Adipose tissue (tissue), 3 donors: ENCODE measurements around the gene ADAMTS16. TPM values are rescaled to one million over a fixed set of nuclear protein-coding genes. Genes with fewer than 3 reads are reported as not detected.

Source experiments
- H3K27ac ChIP-seq: one replicate; pipeline ENCODE4 v1.5.1; 2013; ENCODE audit warnings: low read depth, low read length
- WGBS, 3 donors: extraction: QIAGEN DNeasy Blood & Tissue Kit; methylation state at CpG; one replicate each; pipeline ENCODE4 v1.1.7; 2013; 5-methylcytosine and 5-hydroxymethylcytosine counted together
- polyA plus RNA-seq, 3 donors: library from polyadenylated mRNA; stranded (reverse); fragments of 200-250 nt; gene quantifications; one replicate each; pipeline ENCODE4 v1.2.3, GENCODE V29; 2013
- donor health status: healthy with polysubstance abuse.
- donor health status: Bipolar disorder and iron deficiency.
- donor health status: healthy.

ADAMTS16 gene
- polyA plus RNA-seq, 3 donors = 0.61 to 1.7 (median 1.6) TPM

DNA sequence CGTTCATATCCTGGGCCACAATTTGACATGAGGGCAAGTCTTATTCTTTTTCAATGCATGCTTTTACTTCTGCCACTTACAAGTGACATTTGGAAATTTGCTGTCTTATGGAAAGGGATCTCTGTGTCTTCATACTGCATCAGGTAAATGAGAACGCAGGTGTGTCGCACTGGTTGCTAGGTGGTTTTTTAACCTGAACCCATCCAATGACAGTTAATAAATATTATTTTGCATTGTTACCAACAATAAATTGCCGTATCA lies 1.1 kb downstream of the ADAMTS16 start:
- WGBS, 3 donors = 12 to 30% (median 20%) methylated on average over 4 of the region's 4 CpGs

DNA sequence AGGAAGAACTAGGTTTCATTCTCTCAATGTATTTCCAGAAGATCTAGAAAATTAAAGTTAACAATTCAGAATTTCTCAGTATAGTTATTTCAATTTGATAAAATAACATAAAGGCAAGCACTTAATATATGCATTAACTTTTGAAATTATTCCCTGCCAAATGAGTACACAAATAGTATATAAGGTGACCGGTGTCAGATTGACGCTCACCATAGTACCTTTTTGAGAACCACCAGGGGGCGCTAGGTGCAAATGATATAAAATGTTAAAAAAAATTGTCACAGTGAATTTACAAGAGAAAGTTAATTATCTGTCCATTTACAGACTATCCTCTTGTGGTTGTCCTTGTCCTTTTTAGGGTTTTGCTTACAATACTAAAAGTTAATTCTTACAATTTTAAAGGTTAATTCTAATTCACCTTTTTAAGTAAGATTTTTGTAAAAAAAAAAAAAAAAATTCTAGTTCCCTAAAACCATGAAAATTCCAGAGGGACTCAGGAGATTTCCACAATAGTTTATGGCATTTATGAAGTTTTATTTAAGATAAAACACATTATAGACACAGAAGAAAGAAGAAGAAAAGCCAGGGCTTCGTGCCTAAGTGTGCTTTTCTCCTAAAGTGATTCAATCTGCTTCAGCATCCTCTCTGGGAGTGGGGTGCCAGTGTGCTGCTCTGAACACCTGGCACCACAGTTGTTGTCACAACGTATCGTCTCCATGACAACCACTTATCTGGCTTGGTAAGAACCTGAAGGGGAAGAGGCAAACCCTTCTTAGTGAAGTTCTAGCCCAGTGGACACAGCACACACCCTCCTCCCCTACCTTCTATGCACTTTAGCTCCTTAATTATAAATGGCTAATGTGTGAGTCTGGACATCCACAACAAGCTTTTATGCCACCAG lies 1.7 kb downstream of the ADAMTS16 start:
- 6 to 22% (median 19%) methylated on average over 6 of the region's 6 CpGs for WGBS, 3 donors

More for the DNA sequence above, 1.1 kb downstream of the ADAMTS16 start:
- H3K27ac ChIP-seq = no peak overlapping the region

DNA sequence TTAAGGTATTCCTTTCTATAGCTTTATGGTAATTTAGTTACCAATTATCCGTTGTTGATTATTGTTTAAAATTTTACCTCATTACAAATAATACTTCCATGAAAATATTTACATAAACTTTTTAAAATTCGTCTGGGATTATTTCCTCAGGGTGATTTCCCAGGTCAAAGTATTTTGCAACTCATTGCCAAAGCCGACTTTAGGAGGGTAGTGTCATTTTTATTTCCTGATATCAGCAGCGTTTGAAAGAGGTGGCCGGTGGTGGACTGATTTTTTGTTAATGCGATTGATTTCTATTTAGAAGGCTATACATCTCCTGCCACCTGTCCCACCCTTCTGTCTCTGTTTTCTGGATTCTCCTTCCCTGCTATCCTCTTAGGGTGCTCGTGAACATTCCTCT lies 4.3 kb downstream of the ADAMTS16 start:
- 45 to 78% (median 76%) methylated on average over 7 of the region's 7 CpGs for WGBS, 3 donors
- H3K27ac ChIP-seq = no peak overlapping the region

More for the DNA sequence above, 1.7 kb downstream of the ADAMTS16 start:
- H3K27ac ChIP-seq = no peak overlapping the region

DNA sequence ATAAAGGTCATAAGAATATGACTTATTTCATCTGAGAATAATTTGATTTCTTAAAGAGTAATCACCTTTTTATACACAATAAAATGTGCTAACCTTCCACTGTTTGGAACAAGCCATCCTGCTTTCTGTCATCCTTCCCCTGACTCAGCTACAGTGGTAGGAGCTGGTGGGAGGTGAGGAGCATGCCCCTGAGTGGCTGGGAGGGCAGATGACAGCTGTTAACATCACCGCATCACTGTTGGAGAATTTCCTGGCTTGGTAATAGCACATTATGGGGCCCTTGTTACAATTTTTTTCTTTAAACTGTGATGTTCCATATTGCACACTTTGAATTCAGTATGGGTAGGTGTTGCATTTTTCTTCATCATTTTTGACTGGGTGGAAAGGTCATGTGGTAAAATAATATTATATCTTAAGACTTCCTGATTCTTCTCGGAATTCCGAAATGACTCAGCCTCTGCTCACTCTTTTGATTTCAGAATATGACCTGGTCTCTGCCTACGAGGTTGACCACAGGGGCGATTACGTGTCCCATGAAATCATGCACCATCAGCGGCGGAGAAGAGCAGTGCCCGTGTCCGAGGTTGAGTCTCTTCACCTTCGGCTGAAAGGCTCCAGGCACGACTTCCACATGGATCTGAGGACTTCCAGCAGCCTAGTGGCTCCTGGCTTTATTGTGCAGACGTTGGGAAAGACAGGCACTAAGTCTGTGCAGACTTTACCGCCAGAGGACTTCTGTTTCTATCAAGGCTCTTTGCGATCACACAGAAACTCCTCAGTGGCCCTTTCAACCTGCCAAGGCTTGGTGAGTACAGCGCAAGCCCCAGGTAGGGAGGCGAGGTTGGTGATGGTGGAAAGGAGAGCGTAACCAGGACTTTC lies 5.8 kb downstream of the ADAMTS16 start:
- 80 to 82% (median 81%) methylated on average over 18 of the region's 18 CpGs for WGBS, 3 donors
- no peak overlapping the region for H3K27ac ChIP-seq

DNA sequence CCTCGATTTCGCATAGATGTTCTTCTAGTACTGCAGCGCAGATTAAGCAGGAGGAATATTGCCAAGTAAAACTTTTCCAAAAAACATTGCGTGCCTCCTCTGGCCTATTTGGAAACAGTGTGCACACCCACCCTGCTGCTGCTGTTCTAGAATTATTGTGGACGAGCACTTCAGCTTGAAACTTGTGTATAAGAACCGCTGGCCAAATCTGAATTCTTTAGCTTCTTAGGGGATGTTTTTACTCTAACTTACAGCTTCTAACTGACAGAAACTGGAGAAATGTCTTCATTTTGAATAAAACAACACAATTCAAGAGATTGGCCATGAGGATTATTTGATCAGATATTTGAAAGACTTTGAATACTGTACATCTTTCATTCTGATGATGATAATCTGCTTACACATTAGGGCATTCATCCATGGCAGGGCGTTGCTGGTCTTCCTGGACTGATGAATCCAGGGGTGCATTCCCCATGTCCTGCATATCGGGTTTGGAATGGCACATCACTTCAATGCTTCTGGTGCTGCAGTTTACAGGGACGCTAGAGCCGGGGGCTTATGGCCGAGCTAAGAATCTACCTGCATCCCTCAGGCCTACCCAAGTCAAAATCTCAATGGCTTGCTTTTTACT lies 6.5 kb downstream of the ADAMTS16 start:
- no peak overlapping the region for H3K27ac ChIP-seq
- WGBS, 3 donors = 66 to 70% (median 69%) methylated on average over 11 of the region's 11 CpGs

DNA sequence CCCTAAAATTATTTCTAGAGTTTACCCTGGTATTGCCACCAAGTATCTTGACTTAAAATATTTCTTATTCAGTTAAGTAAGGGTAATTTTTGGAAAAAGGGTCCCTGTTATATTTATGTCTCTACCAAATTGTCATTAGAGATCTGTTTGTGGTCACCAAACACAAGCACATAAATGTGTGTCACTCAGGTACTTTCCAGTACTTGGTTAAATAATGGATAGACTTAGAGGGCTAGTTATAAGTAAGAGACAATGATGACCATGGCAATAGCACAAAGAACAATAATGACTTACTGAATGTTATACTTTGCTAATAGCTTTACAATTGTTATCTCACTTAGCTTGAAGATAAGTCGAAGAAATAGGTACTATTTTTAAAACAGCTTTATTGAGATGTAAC lies 9.0 kb downstream of the ADAMTS16 start:
- no peak overlapping the region for H3K27ac ChIP-seq
- WGBS, 3 donors = 18 to 79% (median 37%) methylated on average over 1 of the region's 1 CpG

DNA sequence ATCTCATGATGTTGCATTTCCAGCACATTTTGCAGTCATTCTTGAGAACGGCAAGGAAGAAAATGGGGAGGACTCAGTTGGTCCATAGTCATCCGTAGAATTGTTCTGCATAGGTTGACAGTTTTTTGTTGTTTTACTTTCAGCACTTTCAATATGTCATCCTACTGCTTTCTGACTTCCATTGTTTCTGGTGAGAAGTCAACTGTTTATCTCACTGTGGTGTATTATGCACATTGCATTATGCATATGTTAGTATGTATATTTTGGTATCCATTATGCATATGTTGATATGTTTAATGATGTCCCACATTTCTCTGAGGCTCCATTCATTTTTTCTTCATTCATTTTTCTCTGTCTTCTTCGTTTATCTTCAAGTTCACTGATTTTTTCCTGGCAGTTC lies 10.5 kb downstream of the ADAMTS16 start:
- no peak overlapping the region for H3K27ac ChIP-seq
- WGBS, 3 donors = 82 to 89% (median 89%) methylated on average over 3 of the region's 3 CpGs

DNA sequence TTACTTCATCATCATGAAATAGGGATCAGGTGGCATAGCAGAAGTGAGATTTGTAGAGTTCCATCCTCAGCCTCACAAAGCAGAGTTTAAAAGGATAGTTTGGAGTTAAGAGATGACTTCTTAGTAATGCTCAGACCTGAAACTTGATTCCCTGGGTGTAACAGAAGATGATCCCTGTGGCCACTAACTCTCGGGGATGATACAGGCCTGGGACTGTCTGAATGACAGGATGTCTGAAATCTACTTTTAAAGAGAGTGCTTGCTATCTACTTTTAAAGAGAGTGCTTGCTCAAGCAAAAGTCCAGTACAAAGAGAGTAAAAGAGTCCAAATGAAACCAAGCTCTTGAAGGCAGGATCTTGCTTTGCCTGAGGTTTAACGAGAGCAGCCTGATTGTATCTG lies 14.6 kb downstream of the ADAMTS16 start:
- no peak overlapping the region for H3K27ac ChIP-seq
- 60 to 65% (median 63%) methylated on average over 2 of the region's 2 CpGs for WGBS, 3 donors

DNA sequence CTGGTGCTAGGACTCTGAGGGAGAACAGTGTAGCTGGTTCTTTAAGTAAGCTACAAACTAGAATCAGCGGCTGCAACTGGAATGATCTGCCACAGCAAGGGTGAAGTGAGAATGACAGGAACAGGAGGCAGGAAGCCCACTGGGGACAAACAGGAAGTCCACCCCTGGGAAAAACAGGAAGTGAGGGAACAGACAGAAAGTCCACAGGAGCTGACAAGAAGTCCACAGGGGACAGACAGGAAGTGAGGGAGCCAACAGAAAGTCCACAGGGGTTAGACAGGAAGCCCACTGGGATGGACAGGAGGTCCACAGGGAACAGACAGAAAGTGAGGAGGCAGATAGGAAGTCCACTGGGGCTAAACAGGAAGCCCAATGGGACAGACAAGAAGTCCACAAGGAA lies 15.5 kb downstream of the ADAMTS16 start:
- 70 to 78% (median 76%) methylated on average over 1 of the region's 1 CpG for WGBS, 3 donors
- H3K27ac ChIP-seq = no peak overlapping the region

DNA sequence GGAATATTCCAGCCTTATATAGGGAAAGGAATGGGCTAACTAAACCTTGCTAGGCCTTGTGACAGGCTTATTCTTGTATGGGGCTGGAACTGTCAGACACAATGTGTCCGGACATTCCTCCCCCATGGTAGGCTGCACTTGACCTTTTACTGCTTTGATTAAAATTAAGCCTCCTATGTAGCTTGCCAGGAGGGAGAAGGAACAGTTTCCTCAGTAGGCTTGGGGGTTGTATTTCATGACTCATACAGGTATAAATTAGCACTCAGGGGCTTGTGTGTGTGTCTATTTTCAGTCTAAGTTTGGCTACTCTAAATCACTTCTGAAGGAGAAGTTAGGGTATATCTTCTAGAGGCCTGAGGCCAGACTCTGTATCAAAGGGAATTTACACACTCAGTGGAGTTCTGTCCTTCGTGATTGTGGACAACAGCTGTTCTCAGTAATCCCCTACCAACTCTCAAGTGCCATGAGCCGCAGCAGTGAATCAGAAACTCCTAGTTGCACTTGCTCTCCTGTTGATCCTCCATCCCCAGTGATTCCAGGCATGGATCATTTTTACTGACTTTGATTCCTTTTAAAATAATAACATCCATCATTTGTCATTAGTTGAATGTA lies 16.4 kb downstream of the ADAMTS16 start:
- H3K27ac ChIP-seq = no peak overlapping the region
- WGBS, 3 donors = 61 to 76% (median 72%) methylated on average over 3 of the region's 3 CpGs

DNA sequence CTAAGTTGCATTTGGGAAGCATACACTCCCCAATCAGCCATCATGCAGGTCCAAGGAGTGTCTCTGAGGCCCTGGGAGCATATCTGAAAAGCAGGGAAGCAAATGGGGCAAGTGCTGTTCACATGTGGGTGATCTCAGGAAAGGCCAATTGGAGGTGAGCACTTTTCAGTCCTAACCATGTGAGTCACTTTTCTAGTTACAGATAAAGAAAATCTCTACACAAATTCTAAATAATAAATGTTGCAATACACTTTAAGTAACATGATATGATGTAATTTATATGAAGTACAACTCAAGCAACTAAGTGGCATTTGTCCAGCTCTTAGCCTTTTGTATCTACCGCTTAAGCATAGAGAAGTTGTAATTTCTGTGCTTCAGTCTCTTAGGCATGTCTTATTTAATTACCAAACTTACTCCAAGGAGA lies 18.4 kb downstream of the ADAMTS16 start:
- WGBS, 3 donors = 69 to 84% (median 83%) methylated on average over 1 of the region's 1 CpG
- no peak overlapping the region for H3K27ac ChIP-seq

DNA sequence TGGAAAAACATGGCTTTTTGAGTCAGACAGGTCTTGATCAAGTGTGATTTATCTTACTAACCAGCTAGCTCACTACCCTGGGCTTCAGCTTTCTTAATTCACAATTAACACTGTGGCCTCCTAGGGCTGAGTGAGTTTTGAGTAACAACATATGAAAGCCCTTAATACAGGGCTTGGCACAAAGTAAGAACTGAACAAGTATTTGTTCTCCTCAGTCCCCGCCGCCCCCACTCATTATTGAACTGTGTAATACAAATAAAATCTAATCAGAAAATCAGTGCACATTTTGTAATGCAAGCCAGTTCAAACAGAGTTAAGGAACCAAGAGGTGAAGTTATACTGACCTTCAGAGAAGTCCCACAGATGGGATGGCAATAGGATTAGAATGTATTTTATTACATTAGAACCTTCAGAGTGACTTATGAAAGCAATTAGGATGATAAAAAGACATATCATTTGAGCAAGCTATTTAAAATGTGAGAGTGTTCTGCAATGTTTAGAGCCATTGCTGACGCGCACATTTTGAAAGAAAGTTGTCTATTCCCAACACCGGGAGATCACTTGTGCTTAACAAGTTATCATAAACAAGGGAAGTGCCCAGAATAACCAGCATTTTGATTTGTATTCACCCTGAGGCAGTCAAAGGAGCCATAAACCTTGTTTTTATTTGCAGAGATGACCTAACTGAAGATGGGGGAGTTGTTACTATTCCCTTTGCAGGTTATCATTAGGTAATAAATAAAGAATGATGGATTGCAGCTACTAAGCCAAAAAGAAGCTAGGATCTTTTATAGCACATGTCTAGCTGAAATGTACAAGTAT lies 19.4 kb downstream of the ADAMTS16 start:
- H3K27ac ChIP-seq = no peak overlapping the region
- WGBS, 3 donors = 18 to 61% (median 55%) methylated on average over 5 of the region's 5 CpGs

DNA sequence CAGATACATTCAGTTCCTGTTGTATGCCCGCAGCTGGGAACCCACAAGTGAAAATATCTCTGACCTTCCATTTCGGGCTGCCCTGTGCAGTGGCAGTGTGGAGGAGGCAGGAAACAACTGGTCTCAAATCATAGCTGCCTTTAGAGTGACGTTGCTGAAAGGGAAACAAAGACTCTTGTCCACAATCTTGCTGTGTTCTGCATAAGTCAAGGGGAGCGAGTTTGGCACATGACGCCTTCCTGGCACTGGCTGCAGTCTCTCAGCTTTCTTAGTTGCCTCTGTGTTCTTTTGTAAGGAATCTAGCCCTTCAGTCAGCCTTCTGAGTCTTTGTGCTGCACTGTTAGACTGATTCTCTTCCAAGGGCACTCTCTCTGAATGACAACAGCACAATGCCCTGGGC lies 24.0 kb downstream of the ADAMTS16 start:
- H3K27ac ChIP-seq = no peak overlapping the region
- 44 to 78% (median 52%) methylated on average over 5 of the region's 5 CpGs for WGBS, 3 donors

DNA sequence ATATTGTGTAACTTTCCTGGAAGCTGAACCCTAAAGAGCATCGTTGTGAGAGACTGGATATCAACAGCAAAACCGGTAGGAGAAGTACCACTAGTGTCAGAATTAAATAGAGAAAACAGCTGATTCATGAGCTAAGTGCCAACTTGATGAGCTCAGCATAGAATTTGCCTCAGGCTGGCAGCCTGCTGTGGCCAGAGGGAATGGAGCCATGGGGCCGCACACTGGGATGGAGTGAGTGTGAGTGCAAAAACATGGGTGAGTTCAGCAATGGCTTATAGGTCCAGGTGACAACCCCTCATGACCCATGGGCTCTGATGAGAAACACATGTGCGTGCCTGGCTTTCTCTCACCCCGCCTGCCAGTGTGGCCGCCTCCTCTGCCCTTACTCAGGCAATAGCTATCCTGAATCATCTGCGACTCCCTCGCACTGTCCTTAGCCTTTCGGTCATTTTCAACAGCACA lies 25.4 kb downstream of the ADAMTS16 start:
- H3K27ac ChIP-seq = no peak overlapping the region
- WGBS, 3 donors = 80 to 84% (median 81%) methylated on average over 9 of the region's 9 CpGs

DNA sequence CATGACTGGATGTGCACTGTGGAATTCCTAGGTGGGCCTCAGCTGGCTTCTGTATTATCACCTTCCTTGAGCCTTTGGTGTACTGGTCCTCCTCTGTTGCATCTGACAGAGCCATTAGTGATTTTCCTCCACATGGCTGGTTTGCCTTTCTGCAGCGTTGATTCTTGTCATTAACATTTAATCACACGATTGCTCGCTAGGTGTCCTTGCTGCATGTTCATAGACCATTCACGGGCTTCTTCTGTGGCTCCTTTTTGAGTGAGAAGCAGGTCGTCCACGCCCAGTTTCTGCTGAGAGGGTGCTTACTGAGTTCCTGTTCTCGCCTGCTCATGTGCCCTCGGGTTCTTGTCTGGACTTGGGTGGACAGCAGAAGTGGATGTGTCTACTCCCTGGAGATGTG lies 29.3 kb downstream of the ADAMTS16 start:
- WGBS, 3 donors = 80 to 88% (median 87%) methylated on average over 8 of the region's 8 CpGs
- no peak overlapping the region for H3K27ac ChIP-seq

DNA sequence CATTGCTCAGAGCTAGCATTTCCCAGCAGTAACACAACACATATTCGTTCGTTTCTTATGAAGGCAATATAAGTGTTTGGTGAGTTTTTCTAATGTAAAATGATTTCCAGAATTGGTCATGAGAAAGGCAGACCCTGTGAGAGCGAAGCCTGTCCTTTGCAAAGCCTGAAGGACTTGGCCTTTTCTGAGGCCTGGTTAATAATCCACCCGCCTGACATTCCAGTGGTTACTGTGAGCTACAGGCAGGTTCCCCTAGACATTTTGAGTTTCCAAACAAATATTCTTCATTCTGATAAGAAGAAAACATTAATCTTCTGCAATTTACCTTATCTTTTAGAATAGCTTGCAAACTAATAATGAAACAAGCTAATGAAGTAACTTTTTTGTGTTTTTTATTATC lies 38.0 kb downstream of the ADAMTS16 start:
- 32 to 81% (median 72%) methylated on average over 4 of the region's 4 CpGs for WGBS, 3 donors
- no peak overlapping the region for H3K27ac ChIP-seq

DNA sequence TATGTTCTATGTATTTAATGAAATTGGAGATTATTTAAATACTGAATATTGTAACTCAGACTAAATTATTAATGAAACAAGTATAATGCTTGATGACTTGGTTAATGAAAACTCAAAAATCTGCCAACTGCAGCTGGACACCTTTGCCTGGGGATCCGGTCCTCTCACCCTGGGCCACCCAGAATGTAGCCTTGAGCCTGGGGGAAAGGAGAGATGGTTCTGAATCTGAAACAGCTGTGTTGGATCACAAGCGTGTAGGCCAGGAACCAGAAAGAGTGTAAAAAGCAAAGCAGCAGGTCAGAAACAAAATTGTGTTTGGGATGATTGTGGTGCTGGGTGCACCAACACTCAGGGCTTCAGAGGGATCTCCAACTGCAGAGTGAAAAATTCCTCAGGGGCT lies 38.5 kb downstream of the ADAMTS16 start:
- WGBS, 3 donors = 28 to 75% (median 61%) methylated on average over 2 of the region's 2 CpGs
- H3K27ac ChIP-seq = no peak overlapping the region

DNA sequence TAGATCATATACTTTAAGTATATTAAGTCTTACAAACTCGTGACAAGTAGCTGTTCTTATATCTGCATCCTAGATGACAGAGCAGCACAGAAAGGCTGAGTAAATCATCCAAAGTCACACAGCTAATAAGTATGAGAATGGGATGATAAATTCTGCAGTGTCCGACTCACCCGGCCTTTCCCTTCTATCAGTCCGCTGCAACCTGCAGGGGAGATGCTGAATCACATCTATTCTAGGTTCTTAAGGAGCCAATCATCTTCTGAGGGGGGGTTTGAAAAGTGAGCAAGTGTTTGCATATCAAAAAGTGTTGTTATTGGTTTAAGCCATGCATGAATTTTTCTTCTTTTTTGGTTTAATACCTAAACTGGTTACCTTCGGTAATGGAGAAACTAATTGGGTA lies 38.9 kb downstream of the ADAMTS16 start:
- 66 to 80% (median 74%) methylated on average over 5 of the region's 5 CpGs for WGBS, 3 donors
- no peak overlapping the region for H3K27ac ChIP-seq
